22Rv1 (cell line): Measurements from ENCODE around the gene KCNJ6.

Experiments
- H3K27ac ChIP-seq: fragments of 450-650 bp; 2 replicates; pipeline ENCODE4 v1.5.1; 2017
- CTCF ChIP-seq: fragments of 450-650 bp; IDR thresholded peaks from 2 replicates; pipeline ENCODE4 v1.5.1; 2017; ENCODE audit warnings: mild to moderate bottlenecking
- ZFX ChIP-seq: fragments of 450-650 bp; IDR thresholded peaks from 2 replicates; pipeline ENCODE4 v1.6.1; 2017; ENCODE audit warnings: antibody characterized with exemption, borderline replicate concordance

The KCNJ6 gene

GRCh38 chr21:37568916-37569315 is 347.3 kb downstream of the KCNJ6 start:
- no peak overlapping the region for H3K27ac ChIP-seq
- no peak for TF ChIP-seq ZFX
- no peak for TF ChIP-seq CTCF

- TF ChIP-seq ZFX (no peak), CTCF (no peak)
- no peak overlapping the region for H3K27ac ChIP-seq
These were observed 347.8 kb downstream of the KCNJ6 start for GRCh38 chr21:37568415-37568814.

GRCh38 chr21:37566790-37567615 is 349.3 kb downstream of the KCNJ6 start:
- H3K27ac ChIP-seq: no peak overlapping the region
- no peak for TF ChIP-seq ZFX
- TF ChIP-seq CTCF: no peak

GRCh38 chr21:37565530-37566223 is 350.6 kb downstream of the KCNJ6 start:
- no peak for TF ChIP-seq CTCF
- no peak for TF ChIP-seq ZFX
- H3K27ac ChIP-seq: no peak overlapping the region

- H3K27ac ChIP-seq: no peak overlapping the region
- no peak for TF ChIP-seq ZFX
- no peak for TF ChIP-seq CTCF
These were observed 351.2 kb downstream of the KCNJ6 start for GRCh38 chr21:37564924-37565529.

- peak overlapping the region; percentile 30 for H3K27ac ChIP-seq
- TF ChIP-seq CTCF (no peak), ZFX (no peak)
These were observed 351.8 kb downstream of the KCNJ6 start for GRCh38 chr21:37564341-37564923.
